Measurements from ENCODE around the gene MAP3K13.
A peak's percentile ranks its signal among the peaks of the same experiment; 100 is the strongest.

The MAP3K13 gene

GRCh38 chr3:185362850-185363661 lies at the start of gene MAP3K13:
Gene MAP3K13, plus strand, starts transcription at chr3:185363136. Its CDS starts 65,446 bp downstream, at chr3:185428582.
- ATAC-seq, result peak; percentile 62 to 76

- ATAC-seq, result no peak
Measured at GRCh38 chr3:185313693-185314246, 49.2 kb upstream of the MAP3K13 start.

GRCh38 chr3:185316740-185317412 lies 46.1 kb upstream of the MAP3K13 start:
- ATAC-seq, result no peak

GRCh38 chr3:185317674-185318073 lies 45.3 kb upstream of the MAP3K13 start:
- ATAC-seq, result no peak

- ATAC-seq, result no peak
Measured at GRCh38 chr3:185318141-185318540, 44.8 kb upstream of the MAP3K13 start.

GRCh38 chr3:185319801-185320200 lies 43.1 kb upstream of the MAP3K13 start:
- ATAC-seq, result no peak

- no peak for ATAC-seq
Measured at GRCh38 chr3:185320949-185321348, 42.0 kb upstream of the MAP3K13 start.

GRCh38 chr3:185322101-185322719 lies 40.7 kb upstream of the MAP3K13 start:
- no peak for ATAC-seq

- ATAC-seq, result no peak
Measured at GRCh38 chr3:185325946-185326791, 36.8 kb upstream of the MAP3K13 start.

- no peak for ATAC-seq
Measured at GRCh38 chr3:185327062-185327461, 35.9 kb upstream of the MAP3K13 start.

GRCh38 chr3:185328324-185329004 lies 34.5 kb upstream of the MAP3K13 start:
- no peak for ATAC-seq

GRCh38 chr3:185330238-185330637 lies 32.7 kb upstream of the MAP3K13 start:
- ATAC-seq, result no peak

- no peak for ATAC-seq
Measured at GRCh38 chr3:185330644-185331043, 32.3 kb upstream of the MAP3K13 start.

GRCh38 chr3:185332026-185332735 lies 30.8 kb upstream of the MAP3K13 start:
- ATAC-seq, result peak; percentile 48 to 55

- ATAC-seq, result no peak
Measured at GRCh38 chr3:185335799-185336198, 27.1 kb upstream of the MAP3K13 start.

- ATAC-seq, result no peak
Measured at GRCh38 chr3:185337231-185337816, 25.6 kb upstream of the MAP3K13 start.

- no peak for ATAC-seq
Measured at GRCh38 chr3:185339945-185340344, 23.0 kb upstream of the MAP3K13 start.

- no peak for ATAC-seq
Measured at GRCh38 chr3:185340751-185341150, 22.2 kb upstream of the MAP3K13 start.

GRCh38 chr3:185341616-185342458 lies 21.1 kb upstream of the MAP3K13 start:
- no peak for ATAC-seq
